ENCODE measurements around the gene CRK. TPM values are rescaled to one million over a fixed set of nuclear protein-coding genes. Genes with fewer than 3 reads are reported as not detected.

CRK gene
- polyA plus RNA-seq, 3 donors, result 22.3 to 28.0 (median 26.5) TPM

DNA sequence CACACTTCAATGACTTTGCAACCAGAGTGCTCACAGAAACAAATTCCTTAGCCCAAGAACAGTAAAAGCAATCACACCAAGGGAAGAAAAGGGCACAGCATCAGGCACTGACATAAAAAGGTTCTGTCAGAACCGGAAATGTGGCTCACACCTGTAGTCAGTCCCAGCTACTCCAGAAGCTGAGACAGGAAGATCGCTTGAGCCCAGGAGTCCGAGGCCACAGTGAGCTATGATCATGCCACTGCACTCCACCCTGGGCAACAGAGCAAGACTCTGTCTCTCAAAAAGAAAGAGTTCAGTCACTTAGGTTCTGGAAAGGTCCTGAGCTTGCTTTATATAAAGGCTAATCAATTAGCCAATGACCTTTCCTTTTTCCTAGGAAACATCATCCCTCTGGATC is 78.7 kb downstream of the CRK start:
- TF ChIP-seq, protein P1, sequence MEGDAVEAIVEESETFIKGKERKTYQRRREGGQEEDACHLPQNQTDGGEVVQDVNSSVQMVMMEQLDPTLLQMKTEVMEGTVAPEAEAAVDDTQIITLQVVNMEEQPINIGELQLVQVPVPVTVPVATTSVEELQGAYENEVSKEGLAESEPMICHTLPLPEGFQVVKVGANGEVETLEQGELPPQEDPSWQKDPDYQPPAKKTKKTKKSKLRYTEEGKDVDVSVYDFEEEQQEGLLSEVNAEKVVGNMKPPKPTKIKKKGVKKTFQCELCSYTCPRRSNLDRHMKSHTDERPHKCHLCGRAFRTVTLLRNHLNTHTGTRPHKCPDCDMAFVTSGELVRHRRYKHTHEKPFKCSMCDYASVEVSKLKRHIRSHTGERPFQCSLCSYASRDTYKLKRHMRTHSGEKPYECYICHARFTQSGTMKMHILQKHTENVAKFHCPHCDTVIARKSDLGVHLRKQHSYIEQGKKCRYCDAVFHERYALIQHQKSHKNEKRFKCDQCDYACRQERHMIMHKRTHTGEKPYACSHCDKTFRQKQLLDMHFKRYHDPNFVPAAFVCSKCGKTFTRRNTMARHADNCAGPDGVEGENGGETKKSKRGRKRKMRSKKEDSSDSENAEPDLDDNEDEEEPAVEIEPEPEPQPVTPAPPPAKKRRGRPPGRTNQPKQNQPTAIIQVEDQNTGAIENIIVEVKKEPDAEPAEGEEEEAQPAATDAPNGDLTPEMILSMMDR (IDR thresholded peaks at IDR 0.05), result no peak
- peaks cover 7 to 37% of the 10 kb centered on the region in 2 donors for H3K36me3 ChIP-seq (replicated peaks in 1 of 2; ENCODE audit: control insufficient read depth in 1 of 2, insufficient read depth in 2 of 2, low read length in 2 of 2)
- peaks cover 100% of the 10 kb centered on the region for H4K20me1 ChIP-seq (ENCODE audit: insufficient read depth, low read length)
- H3K27me3 Mint-ChIP-seq (ENCODE audit: low read depth in 3 of 3), result no peaks in the 10 kb centered on the region
- peak overlapping the region in 2 of 7 donors; percentile 40 to 46 for H3K27ac Mint-ChIP-seq
- no peaks in the 10 kb centered on the region for H3K9me3 ChIP-seq (replicated peaks in 1 of 2; ENCODE audit: control insufficient read depth in 1 of 2, insufficient read depth in 1 of 2, low read length in 2 of 2)
- no peak overlapping the region for H3K27ac ChIP-seq (ENCODE audit: low read depth in 1 of 2, low read length in 2 of 2)
- peaks cover 10 to 43% of the 10 kb centered on the region in 2 donors for H3K36me3 Mint-ChIP-seq
- H3K4me2 ChIP-seq (replicated peaks; ENCODE audit: extremely low read depth, low read length, poor library complexity, severe bottlenecking), result no peak overlapping the region
- peaks cover 55% of the 10 kb centered on the region for H3K4me1 Mint-ChIP-seq
- no peaks in the 10 kb centered on the region for H3K27me3 ChIP-seq (ENCODE audit: control insufficient read depth in 2 of 2, insufficient read depth in 2 of 2, low read length in 2 of 2)
- intact Hi-C loops (cut with micrococcal nuclease), result no loop called here
- 83% methylated on average over 2 of the region's 3 CpGs for WGBS (ENCODE audit: insufficient coverage)
- no peak overlapping the region for H3K9ac ChIP-seq (ENCODE audit: insufficient read depth, low read length, poor library complexity, severe bottlenecking)
- peaks cover 100% of the 10 kb centered on the region for H3K79me2 ChIP-seq (ENCODE audit: insufficient read depth, low read length)
- H3K9me3 Mint-ChIP-seq, result no peaks in the 10 kb centered on the region
- no peak overlapping the region for H2AFZ ChIP-seq (ENCODE audit: insufficient read depth, low read depth, low read length, poor library complexity, severe bottlenecking)
- no peak overlapping the region for H3K4me3 Mint-ChIP-seq
- no peak for DNase-seq
- peaks cover 0 to 4% of the 10 kb centered on the region in 2 donors for H3K4me1 ChIP-seq (ENCODE audit: control insufficient read depth in 1 of 2, insufficient read depth in 2 of 2, low read length in 2 of 2)
- no peak overlapping the region for H3K4me3 ChIP-seq (replicated peaks in 1 of 3; ENCODE audit: low read depth in 2 of 3, low read length in 3 of 3)

GRCh38 chr17:1376061-1376460 is 80.0 kb downstream of the CRK start:
- peaks cover 100% of the 10 kb centered on the region for H3K79me2 ChIP-seq (ENCODE audit: insufficient read depth, low read length)
- H3K27ac Mint-ChIP-seq, result peak overlapping the region in 5 of 7 donors; percentile 8 to 88 (median 67)
- peaks cover 100% of the 10 kb centered on the region for H4K20me1 ChIP-seq (ENCODE audit: insufficient read depth, low read length)

More at GRCh38 chr17:1376061-1376460, 80.0 kb downstream of the CRK start:
- H3K27ac ChIP-seq (ENCODE audit: low read depth in 1 of 2, low read length in 2 of 2), result peak overlapping the region in 1 of 2 donors; percentile 48
- no peak overlapping the region for H3K4me3 ChIP-seq (replicated peaks in 1 of 3; ENCODE audit: low read depth in 2 of 3, low read length in 3 of 3)
- no peaks in the 10 kb centered on the region for H3K27me3 ChIP-seq (ENCODE audit: control insufficient read depth in 2 of 2, insufficient read depth in 2 of 2, low read length in 2 of 2)
- no peaks in the 10 kb centered on the region for H3K4me1 ChIP-seq (ENCODE audit: control insufficient read depth in 1 of 2, insufficient read depth in 2 of 2, low read length in 2 of 2)
- H3K4me3 Mint-ChIP-seq, result no peak overlapping the region
- no peak overlapping the region for H3K9ac ChIP-seq (ENCODE audit: insufficient read depth, low read length, poor library complexity, severe bottlenecking)
- H3K36me3 Mint-ChIP-seq, result peaks cover 12 to 39% of the 10 kb centered on the region in 2 donors
- intact Hi-C loops (cut with micrococcal nuclease), result no loop called here
- no peak overlapping the region for H2AFZ ChIP-seq (ENCODE audit: insufficient read depth, low read depth, low read length, poor library complexity, severe bottlenecking)
- no peaks in the 10 kb centered on the region for H3K9me3 ChIP-seq (replicated peaks in 1 of 2; ENCODE audit: control insufficient read depth in 1 of 2, insufficient read depth in 1 of 2, low read length in 2 of 2)
- H3K27me3 Mint-ChIP-seq (ENCODE audit: low read depth in 3 of 3), result no peaks in the 10 kb centered on the region
- no peak for DNase-seq
- no CpG with 5 or more reads among the region's 5 CpGs for WGBS (ENCODE audit: insufficient coverage)
- no peak overlapping the region for H3K4me2 ChIP-seq (replicated peaks; ENCODE audit: extremely low read depth, low read length, poor library complexity, severe bottlenecking)
- TF ChIP-seq, protein P1 (IDR thresholded peaks at IDR 0.05), result no peak
- peaks cover 47% of the 10 kb centered on the region for H3K4me1 Mint-ChIP-seq
- H3K36me3 ChIP-seq (replicated peaks in 1 of 2; ENCODE audit: control insufficient read depth in 1 of 2, insufficient read depth in 2 of 2, low read length in 2 of 2), result peaks cover 7 to 41% of the 10 kb centered on the region in 2 donors
- no peaks in the 10 kb centered on the region for H3K9me3 Mint-ChIP-seq
